ENCODE data around the gene TSPAN2. TPM values are rescaled to one million over a fixed set of nuclear protein-coding genes. Genes with fewer than 3 reads are reported as not detected.

Gene TSPAN2
- total RNA-seq, 4 donors from 2014 or later: 1.0 to 5.1 (median 2.2) TPM

DNA sequence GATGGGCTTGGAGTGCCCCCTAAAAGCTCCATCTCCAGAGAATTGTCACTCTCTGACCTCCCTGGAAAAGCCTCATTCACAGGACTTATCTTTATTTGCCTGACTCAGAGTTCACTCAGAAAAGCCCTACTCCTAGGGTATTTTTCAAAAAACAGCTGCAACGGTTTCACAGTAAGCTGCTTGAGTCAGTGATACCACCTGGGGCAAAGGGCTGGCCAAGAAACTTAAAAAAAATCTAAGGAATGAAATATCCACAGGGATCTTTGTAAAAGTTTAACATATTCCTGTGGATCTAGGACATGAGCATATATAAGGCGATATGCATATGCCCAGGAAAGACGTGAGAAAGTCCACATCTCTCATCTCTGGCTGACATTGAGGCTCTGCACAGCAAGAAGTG is 33.8 kb upstream of the TSPAN2 start:
- TF ChIP-seq CTCF (IDR thresholded peaks at IDR 0.05; ENCODE audit: low read depth): no peak

GRCh38 chr1:115121793-115122192 is 32.5 kb upstream of the TSPAN2 start:
- TF ChIP-seq CTCF (IDR thresholded peaks at IDR 0.05; ENCODE audit: low read depth): no peak

DNA sequence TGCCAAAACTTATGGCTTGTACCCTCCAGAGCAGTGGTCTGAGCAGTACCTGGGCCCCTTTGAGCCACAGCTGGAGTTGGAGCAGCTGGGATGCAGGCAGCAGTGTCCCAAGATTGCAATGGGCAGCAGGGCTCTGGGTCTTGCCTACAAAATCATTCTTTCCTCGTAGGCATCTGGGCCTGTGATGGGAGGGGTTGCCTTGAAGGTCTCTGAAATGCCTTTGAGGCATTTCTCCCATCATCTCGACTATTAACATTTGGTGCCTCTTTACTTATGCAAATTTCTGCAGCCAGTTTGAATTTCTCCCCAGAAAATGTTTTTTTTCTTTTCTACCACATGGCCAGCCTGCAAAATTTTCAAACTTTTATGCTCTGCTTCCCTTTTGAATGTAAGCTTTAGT is 31.0 kb upstream of the TSPAN2 start:
- TF ChIP-seq CTCF (IDR thresholded peaks at IDR 0.05; ENCODE audit: low read depth): no peak

DNA sequence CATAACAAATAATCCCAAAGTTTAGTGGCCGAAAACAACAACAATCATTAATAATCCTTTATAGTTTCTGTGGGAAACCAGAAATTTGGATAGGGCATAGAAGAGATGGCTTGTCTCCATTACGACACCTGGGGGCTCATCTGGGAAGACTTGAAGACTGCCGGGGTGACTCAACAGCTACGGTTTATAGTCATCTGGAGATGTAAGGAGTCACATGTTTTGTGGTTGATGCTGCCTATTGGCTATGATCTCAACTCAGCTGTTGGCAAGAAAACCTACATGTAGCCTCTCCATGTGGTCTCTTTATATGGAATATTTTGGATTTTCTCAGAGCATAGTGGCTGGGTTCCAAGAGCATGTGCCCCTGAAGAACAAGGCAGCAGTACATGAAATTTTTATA is 29.3 kb upstream of the TSPAN2 start:
- no peak for TF ChIP-seq CTCF (IDR thresholded peaks at IDR 0.05; ENCODE audit: low read depth)

GRCh38 chr1:115118086-115118485 is 28.8 kb upstream of the TSPAN2 start:
- no peak for TF ChIP-seq CTCF (IDR thresholded peaks at IDR 0.05; ENCODE audit: low read depth)

GRCh38 chr1:115117298-115117697 is 28.0 kb upstream of the TSPAN2 start:
- TF ChIP-seq CTCF (IDR thresholded peaks at IDR 0.05; ENCODE audit: low read depth): no peak

GRCh38 chr1:115116512-115116911 is 27.2 kb upstream of the TSPAN2 start:
- TF ChIP-seq CTCF (IDR thresholded peaks at IDR 0.05; ENCODE audit: low read depth): no peak
